Epithelial cell of esophagus (primary cell): ENCODE data around the gene GNB1L.

ENCODE experiments used
- DNase-seq: peaks from one replicate; pipeline ENCODE4 v3.0.0; 2010; ENCODE audit warnings: low read depth
- H3K4me3 ChIP-seq: 2 replicates; pipeline ENCODE4 v1.5.1; 2011; ENCODE audit warnings: mild to moderate bottlenecking, low read length, control low read depth
- CTCF ChIP-seq: IDR thresholded peaks from 2 replicates; pipeline ENCODE4 v1.5.1; 2011; ENCODE audit warnings: low read depth, mild to moderate bottlenecking, low read length, control low read depth, inconsistent platforms; ENCODE audit not compliant: insufficient read depth; ENCODE audit errors: missing control alignments

GNB1L gene

GRCh38 chr22:19739911-19740449 is 114.7 kb downstream of the GNB1L start:
- no peak for DNase-seq
- TF ChIP-seq CTCF = no peak
- H3K4me3 ChIP-seq = no peak overlapping the region

GRCh38 chr22:19739448-19739895 is 115.2 kb downstream of the GNB1L start:
- no peak for DNase-seq
- TF ChIP-seq CTCF = no peak
- no peak overlapping the region for H3K4me3 ChIP-seq

- TF ChIP-seq CTCF = no peak
- no peak for DNase-seq
- no peak overlapping the region for H3K4me3 ChIP-seq
These were observed 115.8 kb downstream of the GNB1L start for GRCh38 chr22:19738664-19739447.

- DNase-seq = no peak
- no peak overlapping the region for H3K4me3 ChIP-seq
- TF ChIP-seq CTCF = no peak
These were observed 116.6 kb downstream of the GNB1L start for GRCh38 chr22:19737846-19738663.

GRCh38 chr22:19735665-19736510 is 118.8 kb downstream of the GNB1L start:
- TF ChIP-seq CTCF = no peak
- no peak overlapping the region for H3K4me3 ChIP-seq
- DNase-seq = no peak

- DNase-seq = no peak
- H3K4me3 ChIP-seq = no peak overlapping the region
- no peak for TF ChIP-seq CTCF
These were observed 119.8 kb downstream of the GNB1L start for GRCh38 chr22:19734837-19735382.
